ENCODE data around the gene BPHL.
"Not testable (repeated sequence)": the region's sequence is repeated elsewhere in the genome, so short reads cannot be mapped to it uniquely, and the experiment has no call there.

The BPHL gene

GRCh38 chr6:3156184-3157130 lies 37.9 kb downstream of the BPHL start:
- DNase-seq (ENCODE audit: low read depth, low spot score), result not testable (repeated sequence)

DNA sequence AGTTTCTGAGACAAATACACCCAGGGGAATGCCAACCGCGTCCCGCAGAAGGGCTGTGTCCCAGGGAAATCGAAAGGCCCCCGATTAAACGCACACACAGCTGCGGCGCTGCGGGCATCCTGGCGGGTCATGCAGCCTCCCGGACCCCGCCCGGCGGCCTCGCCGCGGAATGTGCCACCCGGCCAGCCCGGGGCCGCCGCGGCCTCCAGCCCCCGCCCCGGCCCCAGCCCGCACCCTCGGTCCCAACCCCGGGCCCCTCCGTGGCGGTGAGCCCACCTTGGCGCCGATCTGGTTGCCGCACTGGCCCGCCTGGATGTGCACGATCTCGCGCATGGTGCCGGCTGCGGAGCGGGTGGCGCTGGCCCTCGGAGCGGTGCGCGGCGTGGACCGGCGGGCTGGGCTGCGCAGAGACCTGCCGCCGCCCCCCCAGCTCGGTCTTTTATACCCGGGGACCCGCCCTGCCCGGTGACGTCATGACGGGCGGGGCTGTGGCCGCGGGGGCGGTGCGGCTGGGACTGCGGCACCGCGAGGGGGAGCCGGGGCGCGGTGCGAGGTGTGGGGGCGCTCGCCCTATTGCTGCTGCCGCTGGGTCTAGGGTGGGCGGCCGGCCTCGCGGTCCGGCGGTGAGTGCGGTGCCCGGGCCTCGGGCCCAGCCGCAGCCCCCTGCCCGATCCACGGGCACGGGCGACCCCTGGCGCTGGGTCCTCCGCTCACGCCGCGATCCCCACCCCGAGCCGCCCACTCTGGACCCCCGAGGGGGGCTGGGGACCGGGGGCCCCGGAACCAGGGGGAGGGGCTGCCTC lies 38.8 kb downstream of the BPHL start, which contains the start of gene TUBB2A:
TSS of gene TUBB2A (minus strand) at position 414 of the 803 bp plus-strand sequence. CDS start at position 333, 81 bp downstream.
- DNase-seq (ENCODE audit: low read depth, low spot score), result no peak

- DNase-seq (ENCODE audit: low read depth, low spot score), result no peak
Measured at GRCh38 chr6:3159805-3160781, 41.6 kb downstream of the BPHL start.

GRCh38 chr6:3162067-3162497 lies 43.6 kb downstream of the BPHL start:
- no peak for DNase-seq (ENCODE audit: low read depth, low spot score)

GRCh38 chr6:3162565-3163247 lies 44.2 kb downstream of the BPHL start:
- DNase-seq (ENCODE audit: low read depth, low spot score), result no peak

GRCh38 chr6:3163248-3163594 lies 44.7 kb downstream of the BPHL start:
- DNase-seq (ENCODE audit: low read depth, low spot score), result no peak

DNA sequence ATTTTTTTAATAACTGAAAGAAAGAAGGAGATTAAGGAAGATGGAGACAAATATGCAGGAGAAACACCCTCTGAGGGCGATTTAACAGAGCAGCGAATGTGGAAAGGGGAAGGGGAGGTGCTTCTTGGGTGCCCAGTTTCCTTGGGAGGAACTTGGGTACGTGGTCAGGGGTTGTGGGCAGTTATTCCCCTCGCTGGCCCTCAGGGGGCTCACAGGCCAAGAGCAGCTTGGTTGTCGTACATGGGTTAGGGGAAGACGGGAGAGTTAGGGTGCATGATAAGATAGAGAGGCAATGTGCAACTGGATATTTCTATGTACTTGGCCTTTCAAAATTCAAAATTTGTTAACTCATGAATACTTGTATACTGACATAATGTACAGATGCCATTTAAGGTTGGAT lies 45.9 kb downstream of the BPHL start:
- no peak for DNase-seq (ENCODE audit: low read depth, low spot score)

GRCh38 chr6:3165631-3166534 lies 47.4 kb downstream of the BPHL start:
- DNase-seq (ENCODE audit: low read depth, low spot score), result peak; percentile 97

GRCh38 chr6:3166535-3167225 lies 48.2 kb downstream of the BPHL start:
- not testable (repeated sequence) for DNase-seq (ENCODE audit: low read depth, low spot score)

- not testable (repeated sequence) for DNase-seq (ENCODE audit: low read depth, low spot score)
Measured at GRCh38 chr6:3168046-3168445, 49.5 kb downstream of the BPHL start.

- DNase-seq (ENCODE audit: low read depth, low spot score), result not testable (repeated sequence)
Measured at GRCh38 chr6:3170676-3171075, 52.2 kb downstream of the BPHL start.

GRCh38 chr6:3171313-3172175 lies 53.0 kb downstream of the BPHL start:
- DNase-seq (ENCODE audit: low read depth, low spot score), result not testable (repeated sequence)

GRCh38 chr6:3172789-3173188 lies 54.3 kb downstream of the BPHL start:
- DNase-seq (ENCODE audit: low read depth, low spot score), result not testable (repeated sequence)

GRCh38 chr6:3173636-3174089 lies 55.2 kb downstream of the BPHL start:
- DNase-seq (ENCODE audit: low read depth, low spot score), result not testable (repeated sequence)

- DNase-seq (ENCODE audit: low read depth, low spot score), result no peak
Measured at GRCh38 chr6:3175715-3176402, 57.3 kb downstream of the BPHL start.

- no peak for DNase-seq (ENCODE audit: low read depth, low spot score)
Measured at GRCh38 chr6:3176562-3177355, 58.2 kb downstream of the BPHL start.
